Activated CD4-positive, CD25-positive, alpha-beta regulatory T cell (primary cell): Measurements from ENCODE around the gene GRK6.
A peak's percentile ranks its signal among the peaks of the same experiment; 100 is the strongest.

ENCODE experiments used
- DNase-seq, 4 experiments: peaks; one replicate each; lab custom pipeline; 2025; lab: John Stamatoyannopoulos, UW

GRK6 gene

DNA sequence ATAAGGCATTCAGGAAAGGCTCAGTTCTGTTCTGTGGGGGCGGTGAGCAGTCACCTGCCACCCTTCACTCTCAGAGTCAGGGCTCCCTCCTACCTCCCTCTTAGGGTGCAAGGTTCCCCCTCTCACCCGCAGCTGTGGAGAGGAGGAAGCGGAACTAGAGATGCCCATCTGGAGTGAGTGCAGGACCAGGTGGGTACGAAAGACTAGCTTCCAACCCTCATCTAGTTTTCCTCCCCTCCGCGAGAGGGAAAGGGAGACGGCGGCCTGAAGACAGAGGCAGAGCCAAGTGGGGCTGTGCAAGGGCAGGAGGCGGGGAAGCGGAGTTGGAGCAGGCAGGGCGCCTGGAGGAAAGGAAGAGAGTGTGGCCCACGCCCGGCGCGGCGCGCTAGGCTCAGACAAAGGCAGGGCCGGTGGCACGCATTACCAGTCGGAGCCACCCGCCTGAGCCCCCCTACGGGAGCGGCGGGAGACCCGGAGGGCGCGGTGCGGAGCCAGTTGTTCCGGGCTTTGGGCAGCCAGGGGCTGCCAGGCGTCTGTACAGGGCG is 27.4 kb downstream of the GRK6 start:
- DNase-seq = no peak

- peak; percentile 87 to 94 (median 88) for DNase-seq
Observed at GRCh38 chr5:177454397-177455035, 28.0 kb downstream of the GRK6 start.

- DNase-seq = peak; percentile 88 to 92 (median 90)
Observed at GRCh38 chr5:177455036-177455660, 28.7 kb downstream of the GRK6 start.

GRCh38 chr5:177455661-177456590 is 29.4 kb downstream of the GRK6 start:
- DNase-seq = peak; percentile 84 to 98 (median 96)

GRCh38 chr5:177456591-177456964 is 30.1 kb downstream of the GRK6 start:
- no peak for DNase-seq

GRCh38 chr5:177456976-177457851 is 30.7 kb downstream of the GRK6 start:
- DNase-seq = no peak

DNA sequence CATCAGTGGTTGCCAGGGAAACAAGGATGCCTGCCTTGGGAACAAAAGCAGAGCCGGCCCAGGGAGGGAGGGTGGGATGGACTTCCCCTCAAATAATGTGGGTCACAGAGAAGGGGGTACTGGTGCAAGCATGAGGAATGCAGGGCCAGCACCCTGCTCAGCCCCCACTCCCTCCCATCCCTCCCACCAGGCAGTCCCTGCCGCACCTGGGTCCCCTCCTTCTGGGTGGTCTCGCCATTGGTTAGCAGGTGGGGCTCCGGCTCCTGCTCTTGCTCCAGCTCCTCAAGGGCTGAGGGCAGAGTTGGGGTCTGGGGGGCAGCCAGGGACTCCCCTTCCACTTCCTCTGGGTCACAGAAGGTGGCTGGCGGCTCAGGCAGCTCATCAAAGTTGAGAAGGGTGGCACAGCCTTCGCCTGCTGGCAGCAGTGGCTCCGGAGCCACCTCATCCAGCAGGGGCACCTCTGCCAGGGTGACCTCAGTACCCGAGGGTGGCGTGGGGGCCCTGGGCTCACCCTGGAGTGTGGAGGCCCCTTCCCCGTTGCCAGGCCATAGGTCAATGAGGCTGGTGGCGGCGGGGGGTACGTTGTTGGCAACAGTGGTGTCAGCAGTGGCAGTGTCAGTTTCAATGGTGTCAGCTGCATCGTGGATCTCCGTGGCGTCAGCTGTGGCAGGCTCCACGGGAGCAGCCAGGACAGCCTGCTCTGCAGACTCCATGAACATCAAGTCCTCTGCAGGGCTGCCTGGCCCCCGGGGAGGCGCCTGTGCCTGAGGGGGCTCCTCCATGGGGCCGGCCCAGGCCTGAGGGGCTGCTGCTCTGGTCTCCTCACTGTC is 31.6 kb downstream of the GRK6 start:
- DNase-seq = no peak

- DNase-seq = no peak
Observed at GRCh38 chr5:177458912-177459350, 32.5 kb downstream of the GRK6 start.

DNA sequence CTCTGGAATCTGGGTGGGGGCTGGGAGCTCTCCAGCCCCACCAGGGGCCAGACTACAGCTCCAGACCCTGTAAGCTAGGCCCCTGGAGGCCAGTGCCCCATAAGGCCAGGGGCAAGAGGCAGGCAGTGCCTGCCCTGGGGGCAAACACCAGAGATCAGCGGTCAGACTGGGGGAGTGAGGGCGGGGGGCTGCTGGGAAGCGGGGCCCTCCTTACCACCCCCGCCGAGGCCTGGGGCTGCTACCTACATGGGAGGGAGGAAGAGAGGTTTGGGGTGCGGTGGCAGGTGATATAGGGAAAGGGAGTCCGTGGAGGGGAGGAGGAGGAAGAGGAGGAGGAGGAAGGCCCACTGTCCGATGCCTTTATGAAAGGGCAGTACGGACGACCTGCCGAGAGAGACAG is 32.9 kb downstream of the GRK6 start:
- no peak for DNase-seq

DNA sequence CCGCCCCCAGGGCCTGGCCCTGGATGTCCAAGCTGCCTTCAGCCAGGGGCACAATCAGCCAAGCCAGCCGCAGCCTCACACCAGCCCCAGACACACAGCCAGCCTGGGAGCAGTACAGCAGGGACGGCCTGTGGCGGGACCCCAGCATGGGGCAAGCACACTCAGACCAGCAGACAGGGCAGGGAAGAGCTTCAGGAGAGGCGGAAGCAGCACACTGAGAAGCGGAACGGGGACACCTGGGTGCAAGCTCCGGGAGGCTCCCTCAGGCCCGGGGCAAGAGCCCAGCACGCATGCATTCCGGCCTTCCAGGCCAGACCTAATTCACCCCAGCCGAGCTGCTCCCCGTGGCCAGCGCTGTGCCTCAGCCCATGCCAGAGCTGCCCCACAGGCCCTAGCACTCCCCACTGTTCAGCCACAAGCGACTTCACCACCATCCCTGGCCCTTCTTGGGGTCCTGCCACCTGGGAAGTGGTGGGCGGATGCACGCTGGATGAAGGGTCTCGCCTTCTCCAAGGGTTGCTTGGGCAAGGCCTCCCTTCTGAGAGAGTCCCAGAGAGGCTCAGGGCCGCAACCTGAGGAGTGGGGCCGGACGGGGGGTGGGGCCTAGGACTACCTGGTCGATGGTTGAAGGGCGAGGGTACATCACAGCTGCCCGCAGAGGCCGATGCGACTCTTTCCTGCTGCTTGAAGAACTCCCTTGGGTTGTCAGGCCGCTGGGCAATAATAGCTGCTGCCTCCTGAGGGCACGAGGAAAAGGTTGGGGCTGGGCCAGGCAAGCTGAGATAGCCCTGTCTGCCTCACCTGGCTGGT is 33.5 kb downstream of the GRK6 start:
- DNase-seq = no peak

GRCh38 chr5:177462021-177462670 is 35.7 kb downstream of the GRK6 start:
- DNase-seq = no peak

DNA sequence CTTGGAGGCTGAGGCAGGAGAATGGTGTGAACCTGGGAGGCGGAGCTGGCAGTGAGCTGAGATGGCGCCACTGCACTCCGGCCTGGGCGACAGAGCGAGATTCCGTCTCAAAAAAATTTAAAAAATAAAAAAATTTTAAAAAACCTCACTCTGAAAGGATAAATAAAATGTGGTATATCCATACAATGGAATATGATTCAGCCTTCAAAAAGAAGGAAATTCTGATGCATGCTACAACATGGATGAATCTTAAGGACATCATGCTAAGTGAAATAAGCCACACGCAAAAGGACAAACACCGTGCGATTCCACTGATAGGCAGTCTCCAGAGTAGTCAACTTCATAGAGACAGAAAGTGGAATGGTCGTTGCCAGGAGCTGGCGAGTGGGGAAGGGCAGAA is 38.6 kb downstream of the GRK6 start:
- DNase-seq = no peak

DNA sequence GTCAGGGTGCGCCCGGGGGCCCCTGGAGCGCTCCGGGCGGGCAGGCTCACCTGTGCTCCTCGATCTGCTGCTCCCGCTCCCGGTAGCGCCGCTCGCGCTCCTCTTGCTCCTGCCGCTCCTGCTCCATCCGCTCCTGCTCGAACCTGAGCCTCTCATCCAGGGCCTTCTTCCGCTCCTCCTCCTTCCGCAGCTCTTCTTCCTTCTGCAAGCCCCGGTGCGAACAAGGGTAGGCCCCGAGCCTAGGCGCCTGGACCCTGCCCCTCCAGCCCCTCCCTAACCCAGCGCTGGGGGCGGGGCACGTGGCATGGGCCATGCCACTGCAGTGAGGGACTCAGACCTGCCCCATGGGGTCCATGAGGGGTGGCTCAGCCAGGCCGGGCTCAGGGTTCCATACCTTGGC is 40.4 kb downstream of the GRK6 start:
- DNase-seq = no peak

DNA sequence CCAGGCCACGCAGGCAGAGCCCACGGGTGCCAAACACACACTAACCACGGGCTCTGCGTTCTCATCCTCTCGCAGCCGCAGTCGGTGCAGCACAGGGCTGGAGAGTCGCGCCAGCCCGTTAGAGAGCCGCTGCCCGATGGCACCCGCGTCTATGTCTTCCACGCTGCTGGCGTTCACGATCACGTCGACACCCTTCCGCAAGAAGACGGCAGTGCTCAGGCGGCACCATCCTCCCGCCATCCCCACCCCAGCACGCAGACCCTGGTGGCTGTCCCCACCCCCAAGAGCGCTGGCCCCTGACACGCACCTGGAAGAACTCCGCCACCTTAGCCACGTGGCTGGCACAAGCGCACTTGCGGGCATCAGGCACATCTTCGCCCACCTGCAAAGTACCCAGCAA is 41.0 kb downstream of the GRK6 start:
- DNase-seq = no peak

GRCh38 chr5:177468329-177468684 is 41.8 kb downstream of the GRK6 start:
- no peak for DNase-seq

GRCh38 chr5:177468685-177469628 is 42.5 kb downstream of the GRK6 start:
- DNase-seq = no peak

GRCh38 chr5:177469750-177470525 is 43.5 kb downstream of the GRK6 start:
- no peak for DNase-seq
